ENCODE results near the gene UTP18.

- TF ChIP-seq POU2F2 (IDR thresholded peaks at IDR 0.05; ENCODE audit: low read depth, low read length) (no peak), TAF1 (IDR thresholded peaks at IDR 0.05; ENCODE audit: low read depth, low read length) (no peak), POLR2A (IDR thresholded peaks at IDR 0.05; ENCODE audit: low read depth, low read length) (no peak), POLR2AphosphoS5 (IDR thresholded peaks at IDR 0.05; ENCODE audit: low read depth, low read length) (no peak)
These were observed 81.1 kb downstream of the UTP18 start for GRCh38 chr17:51341457-51341856.

Data from GM12891 (cell line).